Choroid plexus epithelial cell (primary cell): ENCODE data around the gene GLCE.

Experiments used
- DNase-seq: peaks from one replicate; pipeline ENCODE4 v3.0.0-alpha.2; 2010; ENCODE audit warnings: low read depth
- H3K4me3 ChIP-seq: 2 replicates; pipeline ENCODE4 v1.5.1; 2011; ENCODE audit warnings: low read depth, mild to moderate bottlenecking, control low read depth, low read length, moderate library complexity
- CTCF ChIP-seq: conservative IDR thresholded peaks from 2 replicates; pipeline ENCODE4 v1.5.1; 2011; ENCODE audit warnings: low read depth, mild to moderate bottlenecking, control low read depth, inconsistent platforms, low read length, moderate library complexity

GLCE gene

DNA sequence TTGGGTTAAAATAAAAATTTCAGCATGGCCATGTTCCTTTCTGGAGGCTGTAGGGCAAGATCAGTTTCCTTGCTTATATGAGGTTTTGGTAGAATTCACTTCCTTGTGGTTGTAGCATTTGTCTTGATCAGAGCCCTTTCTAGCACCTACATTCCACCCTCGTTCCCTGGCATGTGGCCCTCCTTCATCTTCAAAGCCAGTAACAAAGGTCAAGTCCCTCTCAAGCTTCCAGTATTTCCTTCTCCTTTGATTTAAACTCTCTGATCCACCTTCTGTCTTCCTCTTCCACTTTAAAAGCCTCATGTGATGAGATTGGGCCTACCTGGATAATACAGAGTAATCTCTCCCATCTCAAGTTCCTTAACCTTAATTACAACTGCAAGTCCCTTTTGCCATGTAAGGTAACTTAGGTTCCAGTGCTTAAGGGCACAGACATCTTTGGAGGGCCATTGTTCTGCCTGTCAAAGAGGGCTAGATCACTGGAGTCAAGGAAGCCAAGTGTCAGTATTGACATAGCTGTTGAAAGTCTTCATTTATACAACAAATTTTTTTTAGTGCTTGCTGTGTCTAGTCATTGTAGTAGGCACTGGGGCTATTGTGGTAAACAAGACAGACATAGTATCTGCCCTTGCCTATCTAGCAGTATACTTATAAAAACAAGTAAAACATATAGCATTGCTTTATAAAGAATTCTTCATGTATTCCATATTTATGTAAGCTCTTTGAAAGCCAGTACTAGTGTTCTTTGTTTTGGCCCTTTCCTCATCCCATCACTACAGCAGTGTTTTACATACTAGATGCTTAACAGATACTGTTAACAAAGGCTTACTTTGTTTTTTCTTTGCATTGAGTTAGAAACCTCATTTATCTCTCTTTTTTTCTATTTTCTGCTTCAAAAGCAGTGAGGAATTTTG is 40.7 kb downstream of the GLCE start:
- no peak overlapping the region for H3K4me3 ChIP-seq
- no peak for TF ChIP-seq CTCF
- DNase-seq = no peak

- no peak for TF ChIP-seq CTCF
- H3K4me3 ChIP-seq = no peak overlapping the region
- DNase-seq = no peak
These were observed 45.6 kb downstream of the GLCE start for GRCh38 chr15:69206079-69206478.

DNA sequence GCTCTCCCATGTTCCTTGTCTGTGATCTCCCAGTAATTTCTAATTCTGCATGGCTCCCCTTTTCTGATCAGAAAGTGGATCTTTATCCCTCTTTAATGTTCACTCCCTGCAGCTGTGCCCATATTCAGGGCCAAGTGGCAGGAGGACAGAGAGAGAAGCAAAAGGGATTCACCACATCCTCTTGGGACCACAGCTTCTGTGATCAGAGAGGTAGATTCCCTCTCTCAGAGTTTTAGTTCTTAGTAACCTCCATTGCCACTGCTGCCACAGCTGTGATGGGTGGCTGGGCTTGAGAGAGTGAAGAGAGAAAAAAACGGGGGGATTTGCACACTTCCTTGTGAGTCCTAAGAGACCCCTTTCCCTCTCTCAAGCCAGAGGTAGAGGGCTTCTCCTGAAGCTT is 49.2 kb downstream of the GLCE start:
- DNase-seq = no peak
- TF ChIP-seq CTCF = no peak
- H3K4me3 ChIP-seq = no peak overlapping the region

DNA sequence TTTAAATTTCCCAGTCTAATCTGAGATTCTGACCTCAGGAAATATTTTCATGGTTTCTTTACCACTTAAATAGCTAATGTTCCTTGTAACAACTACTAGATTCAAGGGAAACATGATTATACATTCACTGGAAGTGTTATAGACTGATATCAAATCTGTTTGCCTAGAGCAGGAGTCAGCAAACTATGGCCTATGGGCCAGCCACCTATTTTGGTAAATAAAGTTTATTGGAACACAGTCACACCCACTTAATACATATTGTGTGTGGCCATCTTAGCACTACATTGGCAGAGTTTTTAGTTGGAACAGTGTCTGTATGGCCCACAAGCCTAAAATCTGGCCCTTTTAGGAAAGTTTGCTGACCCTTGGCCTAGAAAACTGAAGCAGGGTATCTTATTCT is 50.1 kb downstream of the GLCE start:
- no peak for TF ChIP-seq CTCF
- H3K4me3 ChIP-seq = no peak overlapping the region

GRCh38 chr15:69213786-69214185 is 53.4 kb downstream of the GLCE start:
- DNase-seq = no peak
- peak; percentile 29 for TF ChIP-seq CTCF
- H3K4me3 ChIP-seq = no peak overlapping the region

More for the DNA sequence above, 50.1 kb downstream of the GLCE start:
- DNase-seq = no peak

DNA sequence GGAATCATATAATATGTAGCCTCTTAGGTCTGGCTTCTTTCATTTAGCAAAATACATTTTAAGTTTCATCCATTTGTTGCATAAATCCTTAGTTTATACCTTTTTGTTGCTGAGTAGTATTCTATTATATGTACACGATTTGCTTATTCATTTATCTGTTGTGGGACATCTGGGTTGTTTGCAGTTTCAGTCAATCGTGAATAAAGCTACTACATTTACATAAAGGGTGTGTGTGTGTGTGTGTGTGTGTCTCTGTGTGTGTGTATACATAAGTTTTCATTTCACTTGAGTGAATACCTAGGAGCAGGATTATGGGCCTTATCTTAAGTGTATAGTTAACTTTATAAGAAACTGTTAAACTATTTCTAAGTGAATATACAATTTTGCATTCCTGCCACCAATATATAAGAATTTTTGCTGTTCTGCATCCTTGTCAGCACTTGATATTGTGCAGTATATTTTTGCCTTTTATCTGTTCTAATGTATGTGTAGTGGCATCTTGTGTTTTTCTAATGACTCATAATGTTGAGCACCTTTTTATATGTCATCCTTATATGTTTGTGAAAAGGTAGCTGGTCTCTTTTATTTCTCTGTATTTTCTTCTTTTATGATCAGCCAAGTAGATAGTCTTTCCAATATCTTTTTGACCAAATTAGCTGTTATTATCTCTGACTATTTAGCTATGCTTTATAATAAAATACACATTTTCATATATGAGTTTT is 55.0 kb downstream of the GLCE start:
- H3K4me3 ChIP-seq = no peak overlapping the region

More for the DNA sequence above, 55.0 kb downstream of the GLCE start:
- no peak for TF ChIP-seq CTCF
- DNase-seq = no peak
